GM12864 (cell line): ENCODE data around the gene MARCHF6.

Experiments
- DNase-seq: peaks from one replicate; pipeline ENCODE4 v3.0.0-alpha.2; 2011; ENCODE audit warnings: low read depth
- H3K4me3 ChIP-seq: 2 replicates; pipeline ENCODE4 v1.5.1; 2011; ENCODE audit warnings: mild to moderate bottlenecking, low read depth, low read length, control low read depth
- TF ChIP-seq, protein P1 (sequence below): IDR thresholded peaks from 2 replicates; pipeline ENCODE4 v1.5.1; 2011; ENCODE audit warnings: low read depth, mild to moderate bottlenecking, moderate library complexity, low read length, control low read depth, inconsistent platforms; ENCODE audit errors: missing control alignments

The MARCHF6 gene

DNA sequence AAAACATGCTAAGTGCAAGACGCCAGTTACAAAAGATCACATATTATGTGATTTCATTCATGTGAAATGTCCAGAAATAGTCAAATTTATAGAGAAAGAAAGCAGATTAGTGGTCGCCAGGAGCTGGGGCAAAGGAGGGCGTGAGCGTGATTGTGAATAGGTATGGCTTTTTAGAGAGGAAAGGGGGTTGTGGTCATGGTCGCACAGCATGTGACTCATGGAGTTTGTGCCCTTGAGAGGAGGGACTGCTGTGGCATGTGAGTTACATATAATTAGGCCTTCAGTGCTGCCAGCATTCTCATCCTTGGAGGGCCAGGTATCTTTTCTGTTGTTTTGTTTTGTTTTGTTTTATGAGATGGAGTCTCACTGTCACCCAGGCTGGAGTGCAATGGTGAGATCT, 21.2 kb upstream of the MARCHF6 start:
- TF ChIP-seq, protein P1, sequence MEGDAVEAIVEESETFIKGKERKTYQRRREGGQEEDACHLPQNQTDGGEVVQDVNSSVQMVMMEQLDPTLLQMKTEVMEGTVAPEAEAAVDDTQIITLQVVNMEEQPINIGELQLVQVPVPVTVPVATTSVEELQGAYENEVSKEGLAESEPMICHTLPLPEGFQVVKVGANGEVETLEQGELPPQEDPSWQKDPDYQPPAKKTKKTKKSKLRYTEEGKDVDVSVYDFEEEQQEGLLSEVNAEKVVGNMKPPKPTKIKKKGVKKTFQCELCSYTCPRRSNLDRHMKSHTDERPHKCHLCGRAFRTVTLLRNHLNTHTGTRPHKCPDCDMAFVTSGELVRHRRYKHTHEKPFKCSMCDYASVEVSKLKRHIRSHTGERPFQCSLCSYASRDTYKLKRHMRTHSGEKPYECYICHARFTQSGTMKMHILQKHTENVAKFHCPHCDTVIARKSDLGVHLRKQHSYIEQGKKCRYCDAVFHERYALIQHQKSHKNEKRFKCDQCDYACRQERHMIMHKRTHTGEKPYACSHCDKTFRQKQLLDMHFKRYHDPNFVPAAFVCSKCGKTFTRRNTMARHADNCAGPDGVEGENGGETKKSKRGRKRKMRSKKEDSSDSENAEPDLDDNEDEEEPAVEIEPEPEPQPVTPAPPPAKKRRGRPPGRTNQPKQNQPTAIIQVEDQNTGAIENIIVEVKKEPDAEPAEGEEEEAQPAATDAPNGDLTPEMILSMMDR: no peak
- DNase-seq: no peak
- no peak overlapping the region for H3K4me3 ChIP-seq

DNA sequence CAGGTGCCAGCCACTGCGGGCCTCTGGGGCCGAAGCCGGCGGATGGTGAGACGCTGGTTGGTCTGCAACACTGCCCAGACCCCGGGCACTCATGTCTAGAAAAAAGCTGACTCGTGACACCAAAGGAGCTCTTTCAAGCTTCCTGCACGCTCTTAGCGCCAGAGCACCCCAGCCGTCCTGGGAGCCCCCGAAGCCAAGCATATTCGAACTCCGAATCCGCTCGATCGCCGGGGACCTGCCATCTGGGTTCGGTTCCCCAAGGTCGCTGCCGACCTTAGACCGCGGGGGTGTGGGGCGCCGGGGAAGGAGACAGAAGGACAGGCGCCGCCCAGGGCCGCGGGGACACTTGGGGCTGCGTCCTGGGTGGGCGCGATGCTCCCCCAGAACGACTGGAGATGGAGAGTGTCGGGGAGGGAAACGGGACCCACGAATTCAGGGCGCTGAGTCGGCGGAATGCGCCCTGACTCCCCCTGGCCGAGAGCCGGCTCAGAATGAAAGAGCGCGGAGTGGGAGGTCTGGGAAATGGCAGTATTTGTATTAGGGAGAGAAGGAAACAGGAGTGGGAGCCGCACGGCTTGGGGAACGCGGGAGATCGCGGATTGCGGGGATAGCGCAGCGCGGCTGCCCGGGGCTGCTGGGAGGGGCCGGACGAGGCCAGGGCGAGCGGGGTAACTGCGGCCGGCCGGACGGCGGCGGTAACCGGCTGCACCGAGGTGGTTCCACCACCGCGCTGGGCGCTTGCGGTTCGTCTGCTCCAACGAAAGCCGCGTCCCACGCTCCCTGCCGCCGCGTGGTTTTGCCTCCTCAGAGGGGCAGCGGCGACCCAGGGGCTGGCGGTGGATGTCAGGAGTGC, 20.1 kb upstream of the MARCHF6 start:
- TF ChIP-seq, protein P1: no peak
- DNase-seq: no peak
- peak overlapping the region; percentile 43 for H3K4me3 ChIP-seq

GRCh38 chr5:10334831-10335230, 18.7 kb upstream of the MARCHF6 start:
- TF ChIP-seq, protein P1: no peak
- no peak for DNase-seq
- no peak overlapping the region for H3K4me3 ChIP-seq

DNA sequence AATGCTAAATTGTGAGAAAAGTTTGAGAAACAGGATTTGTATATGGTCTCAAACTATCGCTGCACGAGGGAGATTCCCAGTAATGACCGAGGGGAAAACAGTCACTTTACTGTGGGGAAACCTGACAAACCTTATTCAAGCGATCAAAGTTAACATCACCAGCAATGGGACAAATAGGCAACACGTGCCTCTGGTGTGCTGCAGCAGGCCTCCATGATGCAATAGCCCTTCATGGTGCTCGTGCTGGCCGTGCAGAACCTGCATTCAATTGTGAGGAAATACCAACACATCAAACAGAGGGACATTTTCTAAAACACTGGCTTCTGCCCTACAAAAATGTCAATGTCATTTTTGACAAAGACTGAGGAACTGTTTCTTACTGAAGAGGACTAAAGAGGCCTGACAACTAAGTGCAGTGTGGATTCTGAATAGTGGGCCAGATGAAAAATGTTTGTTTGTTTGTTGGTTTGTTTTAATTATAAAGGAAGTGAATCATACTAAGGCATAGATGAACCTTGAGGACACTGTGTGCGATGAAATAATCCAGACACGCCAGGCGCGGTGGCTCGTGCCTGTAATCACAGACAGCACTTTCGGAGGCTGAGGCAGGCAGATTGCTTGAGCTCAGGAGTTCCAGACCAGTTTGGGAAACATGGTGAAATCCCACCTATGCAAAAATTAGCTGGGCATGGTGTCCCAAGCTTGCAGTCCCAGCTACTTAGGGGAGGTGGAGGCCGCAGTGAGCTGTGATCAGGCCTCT, 17.6 kb upstream of the MARCHF6 start:
- TF ChIP-seq, protein P1: no peak
- DNase-seq: no peak

DNA sequence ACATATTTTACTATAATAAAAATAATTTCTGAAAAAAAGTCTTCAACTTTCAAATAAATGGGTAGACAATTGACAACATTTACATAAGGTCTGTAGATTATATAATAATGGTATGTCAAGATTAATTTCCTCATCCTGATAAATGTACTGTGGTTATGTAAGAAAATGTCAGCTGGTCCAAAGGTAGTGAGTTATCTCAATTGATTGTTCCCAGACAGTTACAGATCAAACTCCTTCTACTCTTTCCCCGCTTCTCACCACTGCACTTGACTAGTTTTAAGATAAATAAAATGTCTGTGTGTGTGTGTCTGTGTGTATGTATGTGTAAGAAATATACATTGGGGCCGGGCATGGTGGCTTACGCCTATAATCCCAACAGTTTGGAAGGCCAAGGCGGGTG, 16.4 kb upstream of the MARCHF6 start:
- no peak overlapping the region for H3K4me3 ChIP-seq
- TF ChIP-seq, protein P1: no peak
- DNase-seq: no peak

More for the DNA sequence above, 17.6 kb upstream of the MARCHF6 start:
- H3K4me3 ChIP-seq: no peak overlapping the region

- H3K4me3 ChIP-seq: no peak overlapping the region
- DNase-seq: no peak
- TF ChIP-seq, protein P1: no peak
Observed at GRCh38 chr5:10337986-10338385, 15.5 kb upstream of the MARCHF6 start.
